AG09319 (cell line): Measurements from ENCODE around the gene UNC13B.

Experiments
- DNase-seq: peaks from one replicate; pipeline ENCODE4 v3.0.0-alpha.2; 2010; ENCODE audit warnings: low read depth; ENCODE audit errors: extremely low read depth
- TF ChIP-seq, protein P1 (sequence below): IDR thresholded peaks from 2 replicates; pipeline ENCODE4 v1.5.1; 2011; ENCODE audit warnings: low read depth, mild to moderate bottlenecking, inconsistent platforms, low read length, moderate library complexity

UNC13B gene

GRCh38 chr9:35322075-35322885, 160.5 kb downstream of the UNC13B start:
- TF ChIP-seq, protein P1, sequence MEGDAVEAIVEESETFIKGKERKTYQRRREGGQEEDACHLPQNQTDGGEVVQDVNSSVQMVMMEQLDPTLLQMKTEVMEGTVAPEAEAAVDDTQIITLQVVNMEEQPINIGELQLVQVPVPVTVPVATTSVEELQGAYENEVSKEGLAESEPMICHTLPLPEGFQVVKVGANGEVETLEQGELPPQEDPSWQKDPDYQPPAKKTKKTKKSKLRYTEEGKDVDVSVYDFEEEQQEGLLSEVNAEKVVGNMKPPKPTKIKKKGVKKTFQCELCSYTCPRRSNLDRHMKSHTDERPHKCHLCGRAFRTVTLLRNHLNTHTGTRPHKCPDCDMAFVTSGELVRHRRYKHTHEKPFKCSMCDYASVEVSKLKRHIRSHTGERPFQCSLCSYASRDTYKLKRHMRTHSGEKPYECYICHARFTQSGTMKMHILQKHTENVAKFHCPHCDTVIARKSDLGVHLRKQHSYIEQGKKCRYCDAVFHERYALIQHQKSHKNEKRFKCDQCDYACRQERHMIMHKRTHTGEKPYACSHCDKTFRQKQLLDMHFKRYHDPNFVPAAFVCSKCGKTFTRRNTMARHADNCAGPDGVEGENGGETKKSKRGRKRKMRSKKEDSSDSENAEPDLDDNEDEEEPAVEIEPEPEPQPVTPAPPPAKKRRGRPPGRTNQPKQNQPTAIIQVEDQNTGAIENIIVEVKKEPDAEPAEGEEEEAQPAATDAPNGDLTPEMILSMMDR, result no peak

DNA sequence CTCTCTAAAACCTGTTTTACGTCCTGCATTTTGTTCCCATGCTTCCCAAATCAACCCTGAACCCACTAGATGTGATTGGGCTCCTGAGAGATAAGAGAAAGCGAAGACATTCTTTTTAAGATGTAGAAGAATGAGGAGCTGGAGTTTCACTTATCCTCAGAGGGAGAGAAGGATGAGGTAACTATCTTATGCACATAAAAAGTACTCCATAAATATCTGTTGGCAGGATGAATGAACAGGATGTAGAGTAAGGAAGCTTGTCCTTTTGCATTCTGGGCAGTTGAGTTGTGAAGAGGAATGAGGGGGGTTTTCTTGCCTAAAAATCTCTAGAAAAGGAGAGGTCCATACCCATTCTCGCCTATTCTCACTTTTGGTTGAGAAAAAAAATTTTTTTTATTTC, 163.2 kb downstream of the UNC13B start:
- DNase-seq, result no peak
- TF ChIP-seq, protein P1, result no peak

More at GRCh38 chr9:35322075-35322885, 160.5 kb downstream of the UNC13B start:
- DNase-seq, result no peak

DNA sequence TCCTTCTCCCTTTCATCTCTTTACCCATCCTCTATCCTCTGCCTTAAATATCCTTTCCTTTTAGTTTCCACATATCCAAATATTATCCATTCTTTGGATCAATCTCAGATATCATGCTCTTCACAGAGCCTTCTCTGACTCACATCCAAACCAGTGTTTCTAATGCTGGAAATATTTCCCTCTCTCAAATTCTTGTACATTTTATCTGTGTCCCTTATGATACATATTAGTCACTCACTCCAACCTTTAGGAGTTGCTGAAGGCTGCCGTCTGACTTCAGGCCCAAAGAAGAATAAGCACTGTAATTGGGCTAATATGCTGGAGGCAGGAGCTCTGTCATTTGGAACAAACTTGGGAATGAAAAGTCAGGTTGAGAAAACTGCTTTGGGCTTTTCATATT, 171.7 kb downstream of the UNC13B start:
- TF ChIP-seq, protein P1, result no peak

GRCh38 chr9:35335164-35335563, 173.4 kb downstream of the UNC13B start:
- TF ChIP-seq, protein P1, result no peak
- DNase-seq, result no peak

More for the DNA sequence above, 171.7 kb downstream of the UNC13B start:
- no peak for DNase-seq

GRCh38 chr9:35338086-35338485, 176.3 kb downstream of the UNC13B start:
- TF ChIP-seq, protein P1, result no peak
- DNase-seq, result no peak

GRCh38 chr9:35338561-35339274, 176.9 kb downstream of the UNC13B start:
- no peak for DNase-seq
- TF ChIP-seq, protein P1, result no peak

- DNase-seq, result no peak
- TF ChIP-seq, protein P1, result no peak
Observed at GRCh38 chr9:35340046-35340445, 178.2 kb downstream of the UNC13B start.
